Endothelial cell of umbilical vein (primary cell): ENCODE data around the gene PRXL2A.

Source experiments
- CTCF ChIP-seq, 2 donors: IDR thresholded peaks; 1 replicate in 1 of 2; 2 replicates in 1 of 2; pipeline ENCODE4 v1.5.1; 2011; ENCODE audit warnings: low read length in 2 of 2, mild to moderate bottlenecking in 2 of 2, moderate library complexity in 2 of 2, control low read depth in 1 of 2, inconsistent platforms in 1 of 2, low read depth in 1 of 2; ENCODE audit not compliant: insufficient read depth in 1 of 2; ENCODE audit errors: extremely low read depth in 1 of 2
- EZH2 ChIP-seq: IDR thresholded peaks from 2 replicates; pipeline ENCODE4 v1.6.1; 2012; ENCODE audit warnings: borderline replicate concordance, low read depth, mild to moderate bottlenecking, moderate library complexity, low read length, inconsistent platforms; ENCODE audit not compliant: severe bottlenecking
- FOS ChIP-seq: IDR thresholded peaks from 2 replicates; pipeline ENCODE4 v1.6.1; 2011; ENCODE audit warnings: mild to moderate bottlenecking, low read length, moderate library complexity, borderline replicate concordance; ENCODE audit not compliant: insufficient read depth
- GATA2 ChIP-seq: IDR thresholded peaks from 2 replicates; pipeline ENCODE4 v1.7.0; 2011; ENCODE audit warnings: low read depth, mild to moderate bottlenecking, moderate library complexity, mixed read lengths, low read length; ENCODE audit not compliant: insufficient read length, insufficient read depth
- JUN ChIP-seq: IDR thresholded peaks from 2 replicates; pipeline ENCODE4 v1.6.1; 2011; ENCODE audit warnings: borderline replicate concordance, low read depth; ENCODE audit not compliant: insufficient read length, insufficient read depth
- MAX ChIP-seq: IDR thresholded peaks from 2 replicates; pipeline ENCODE4 v1.6.1; 2011; ENCODE audit not compliant: insufficient read depth, insufficient read length
- MYC ChIP-seq: IDR thresholded peaks from one replicate; pipeline ENCODE4 v1.6.1; 2011; ENCODE audit warnings: mild to moderate bottlenecking, low read depth, low read length
- POLR2A ChIP-seq: IDR thresholded peaks from 2 replicates; pipeline ENCODE4 v1.6.1; 2012; ENCODE audit warnings: low read depth, mild to moderate bottlenecking, control low read depth, low read length
- POLR2AphosphoS5 ChIP-seq: IDR thresholded peaks from 2 replicates; pipeline ENCODE4 v1.6.1; 2012; ENCODE audit warnings: low read depth, mild to moderate bottlenecking, control low read depth, low read length, moderate library complexity; ENCODE audit not compliant: insufficient read depth

- no peak for TF ChIP-seq CTCF (IDR thresholded peaks at IDR 0.05; ENCODE audit: extremely low read depth in 1 of 2, insufficient read depth in 1 of 2, low read depth in 1 of 2, low read length in 2 of 2)
- no peak for TF ChIP-seq POLR2AphosphoS5
- no peak for TF ChIP-seq POLR2A
- no peak for TF ChIP-seq FOS
- TF ChIP-seq EZH2: no peak
- TF ChIP-seq GATA2: no peak
- TF ChIP-seq MYC: no peak
- TF ChIP-seq MAX: no peak
- TF ChIP-seq JUN: no peak
These were observed 42.8 kb upstream of the PRXL2A start for GRCh38 chr10:80365510-80365909.
